IPS-18c (cell line): ENCODE results near the gene NEK6.

Experiments used
- H3K4me3 ChIP-seq: 2 replicates; pipeline ENCODE4 v1.7.0; 2013; ENCODE audit warnings: low read depth, mild to moderate bottlenecking, low read length, moderate library complexity; ENCODE audit not compliant: insufficient read depth
- H3K9me3 ChIP-seq: one replicate; pipeline ENCODE4 v1.6.1; 2013; ENCODE audit warnings: mild to moderate bottlenecking, low read length, moderate library complexity; ENCODE audit not compliant: control insufficient read depth, insufficient read depth

NEK6 gene

GRCh38 chr9:124381170-124381945, 123.6 kb downstream of the NEK6 start:
- Histone ChIP-seq H3K9me3 (no peaks in the 10 kb centered on the region), H3K4me3 (no peak overlapping the region)

- no peaks in the 10 kb centered on the region for H3K9me3 ChIP-seq
- no peak overlapping the region for H3K4me3 ChIP-seq
These were observed 126.5 kb downstream of the NEK6 start for GRCh38 chr9:124384210-124384609.

GRCh38 chr9:124384846-124385245, 127.1 kb downstream of the NEK6 start:
- Histone ChIP-seq H3K9me3 (no peaks in the 10 kb centered on the region), H3K4me3 (no peak overlapping the region)

- Histone ChIP-seq H3K4me3 (no peak overlapping the region), H3K9me3 (no peaks in the 10 kb centered on the region)
These were observed 127.9 kb downstream of the NEK6 start for GRCh38 chr9:124385623-124386022.

GRCh38 chr9:124386201-124386600, 128.5 kb downstream of the NEK6 start:
- H3K4me3 ChIP-seq: no peak overlapping the region

GRCh38 chr9:124388275-124389048, 130.7 kb downstream of the NEK6 start:
- no peak overlapping the region for H3K4me3 ChIP-seq
- no peaks in the 10 kb centered on the region for H3K9me3 ChIP-seq

More at GRCh38 chr9:124386201-124386600, 128.5 kb downstream of the NEK6 start:
- H3K9me3 ChIP-seq: no peaks in the 10 kb centered on the region

- H3K9me3 ChIP-seq: no peaks in the 10 kb centered on the region
- H3K4me3 ChIP-seq: no peak overlapping the region
These were observed 131.6 kb downstream of the NEK6 start for GRCh38 chr9:124389146-124389939.

- Histone ChIP-seq H3K9me3 (no peaks in the 10 kb centered on the region), H3K4me3 (no peak overlapping the region)
These were observed 133.3 kb downstream of the NEK6 start for GRCh38 chr9:124390794-124391658.

GRCh38 chr9:124392254-124392870, 134.6 kb downstream of the NEK6 start:
- Histone ChIP-seq H3K9me3 (no peaks in the 10 kb centered on the region), H3K4me3 (no peak overlapping the region)

- Histone ChIP-seq H3K9me3 (no peaks in the 10 kb centered on the region), H3K4me3 (no peak overlapping the region)
These were observed 135.2 kb downstream of the NEK6 start for GRCh38 chr9:124392871-124393460.

GRCh38 chr9:124394167-124394566, 136.4 kb downstream of the NEK6 start:
- no peak overlapping the region for H3K4me3 ChIP-seq
- H3K9me3 ChIP-seq: no peaks in the 10 kb centered on the region

- no peaks in the 10 kb centered on the region for H3K9me3 ChIP-seq
- no peak overlapping the region for H3K4me3 ChIP-seq
These were observed 136.8 kb downstream of the NEK6 start for GRCh38 chr9:124394596-124394995.

- no peaks in the 10 kb centered on the region for H3K9me3 ChIP-seq
- H3K4me3 ChIP-seq: no peak overlapping the region
These were observed 138.1 kb downstream of the NEK6 start for GRCh38 chr9:124395826-124396225.

GRCh38 chr9:124398191-124398935, 140.6 kb downstream of the NEK6 start:
- Histone ChIP-seq H3K4me3 (no peak overlapping the region), H3K9me3 (no peaks in the 10 kb centered on the region)

- no peaks in the 10 kb centered on the region for H3K9me3 ChIP-seq
- H3K4me3 ChIP-seq: no peak overlapping the region
These were observed 141.7 kb downstream of the NEK6 start for GRCh38 chr9:124399323-124399967.
